Liver (tissue), 9 donors: Measurements from ENCODE around the gene CSNK2A2. TPM values are rescaled to one million over a fixed set of nuclear protein-coding genes. Genes with fewer than 3 reads are reported as not detected.

Experiments used
- DNase-seq: peaks from one replicate; pipeline ENCODE4 v3.0.0-alpha.2; 2017; ENCODE audit warnings: low spot score
- H3K27ac ChIP-seq, 2 donors: one replicate each; pipeline ENCODE4 v1.7.0; 2013; ENCODE audit warnings: inconsistent platforms in 2 of 2, low read length in 2 of 2, control low read depth in 1 of 2, low read depth in 1 of 2, mild to moderate bottlenecking in 1 of 2
- H3K27me3 ChIP-seq, 4 donors: one replicate each; pipeline versions ENCODE4 v1.6.1 to v1.7.0; 2013; ENCODE audit warnings: low read length in 3 of 4, inconsistent platforms in 1 of 4, mild to moderate bottlenecking in 1 of 4, moderate library complexity in 1 of 4; ENCODE audit not compliant: control insufficient read depth in 4 of 4, insufficient read depth in 4 of 4
- H3K36me3 ChIP-seq, 4 donors: one replicate each; pipeline versions ENCODE4 v1.6.1 to v1.7.0; 2013; ENCODE audit warnings: low read length in 3 of 4, mild to moderate bottlenecking in 3 of 4, low read depth in 1 of 4, moderate library complexity in 1 of 4; ENCODE audit not compliant: control insufficient read depth in 4 of 4, insufficient read depth in 3 of 4
- H3K4me1 ChIP-seq, 4 donors: one replicate each; pipeline versions ENCODE4 v1.6.1 to v1.7.0; 2013; ENCODE audit warnings: low read length in 3 of 4, mild to moderate bottlenecking in 3 of 4, moderate library complexity in 1 of 4; ENCODE audit not compliant: control insufficient read depth in 4 of 4, insufficient read depth in 4 of 4
- H3K4me3 ChIP-seq, 3 donors: one replicate each; pipeline versions ENCODE4 v1.6.1 to v1.7.0; 2013; ENCODE audit warnings: low read length in 3 of 3, control low read depth in 1 of 3, low read depth in 1 of 3, mild to moderate bottlenecking in 1 of 3
- H3K9ac ChIP-seq, 2 donors: one replicate each; pipeline ENCODE4 v1.7.0; 2013; ENCODE audit warnings: low read length in 2 of 2, mild to moderate bottlenecking in 2 of 2, moderate library complexity in 2 of 2, control low read depth in 1 of 2, low read depth in 1 of 2
- H3K9me3 ChIP-seq, 4 donors: one replicate each; pipeline versions ENCODE4 v1.6.1 to v1.7.0; 2013; ENCODE audit warnings: low read length in 3 of 4; ENCODE audit not compliant: control insufficient read depth in 4 of 4
- EGR1 ChIP-seq, 2 donors: IDR thresholded peaks; 2 replicates each; pipeline ENCODE4 v1.6.1; 2016 to 2018; ENCODE audit warnings: antibody characterized with exemption in 2 of 2, low read depth in 2 of 2
- FOXA1 ChIP-seq: IDR thresholded peaks from 2 replicates; pipeline ENCODE4 v1.6.1; 2016; ENCODE audit warnings: antibody characterized with exemption
- GABPA ChIP-seq, 2 donors: IDR thresholded peaks in 1 of 2; conservative IDR thresholded peaks in 1 of 2; 2 replicates each; pipeline ENCODE4 v1.6.1; 2016; ENCODE audit warnings: antibody characterized with exemption in 2 of 2, mild to moderate bottlenecking in 1 of 2, moderate library complexity in 1 of 2
- HNF4A ChIP-seq, 2 donors: conservative IDR thresholded peaks; 2 replicates each; pipeline ENCODE4 v1.6.1; 2016; ENCODE audit warnings: antibody characterized with exemption in 2 of 2, mild to moderate bottlenecking in 2 of 2
- HNF4G ChIP-seq: IDR thresholded peaks from 2 replicates; pipeline ENCODE4 v1.6.1; 2016; ENCODE audit warnings: antibody characterized with exemption
- JUND ChIP-seq, 2 donors: IDR thresholded peaks; 2 replicates each; pipeline ENCODE4 v1.6.1; 2016; ENCODE audit warnings: antibody characterized with exemption in 2 of 2
- MAX ChIP-seq: IDR thresholded peaks from 2 replicates; pipeline ENCODE4 v1.6.1; 2016; ENCODE audit warnings: antibody characterized with exemption
- RXRA ChIP-seq, 2 donors: IDR thresholded peaks; 2 replicates each; pipeline ENCODE4 v1.6.1; 2017 to 2018; ENCODE audit warnings: antibody characterized with exemption in 2 of 2, mild to moderate bottlenecking in 1 of 2
- SP1 ChIP-seq: IDR thresholded peaks from 2 replicates; pipeline ENCODE4 v1.6.1; 2018; ENCODE audit warnings: antibody characterized with exemption, mild to moderate bottlenecking
- TAF1 ChIP-seq: conservative IDR thresholded peaks from 2 replicates; pipeline ENCODE4 v1.6.1; 2016; ENCODE audit warnings: antibody characterized with exemption, mild to moderate bottlenecking
- YY1 ChIP-seq: IDR thresholded peaks from 2 replicates; pipeline ENCODE4 v1.6.1; 2016; ENCODE audit warnings: antibody characterized with exemption, mild to moderate bottlenecking
- WGBS: extraction: QIAGEN DNeasy Blood & Tissue Kit; methylation state at CpG from one replicate; pipeline ENCODE4 v1.1.7; 2013; 5-methylcytosine and 5-hydroxymethylcytosine counted together
- polyA plus RNA-seq, 2 donors: library from polyadenylated mRNA; stranded (reverse) in 1 of 2; unstranded in 1 of 2; fragments of 200-250 nt in 1 of 2; fragments of >200 nt in 1 of 2; fragmentation: Nextera tagmentation in 1 of 2; extraction: Ambion mirVana in 1 of 2; gene quantifications; one replicate each; pipeline versions ENCODE4 v1.2.1 to v1.2.3, GENCODE V29; 2013 to 2015
- total RNA-seq, 2 donors: library from RNA; depleted of rRNA; stranded (reverse); fragments of >200 nt; gene quantifications; one replicate each; pipeline ENCODE4 v1.2.3, GENCODE V29; 2014
- TF ChIP-seq, protein P1 (sequence below): IDR thresholded peaks from 2 replicates; pipeline ENCODE4 v1.6.1; 2016; ENCODE audit warnings: antibody characterized with exemption, mild to moderate bottlenecking
- TF ChIP-seq, protein P2 (sequence below): fragments of 150-350 bp; IDR thresholded peaks from 2 replicates; pipeline ENCODE4 v1.5.1; 2017; ENCODE audit warnings: improper control_type of control experiment, low read depth, low read length; ENCODE audit not compliant: missing input control
- TF ChIP-seq, protein P3 (sequence below): IDR thresholded peaks from 2 replicates; pipeline ENCODE4 v1.6.1; 2016; ENCODE audit warnings: antibody characterized with exemption
- donor health status: healthy.
- donor health status: healthy.
- donor health status: healthy.
- donor health status: healthy.
- donor health status: healthy.

CSNK2A2 gene
- total and polyA plus RNA-seq, 4 donors = 9.4 to 21.0 (median 14.7) TPM

DNA sequence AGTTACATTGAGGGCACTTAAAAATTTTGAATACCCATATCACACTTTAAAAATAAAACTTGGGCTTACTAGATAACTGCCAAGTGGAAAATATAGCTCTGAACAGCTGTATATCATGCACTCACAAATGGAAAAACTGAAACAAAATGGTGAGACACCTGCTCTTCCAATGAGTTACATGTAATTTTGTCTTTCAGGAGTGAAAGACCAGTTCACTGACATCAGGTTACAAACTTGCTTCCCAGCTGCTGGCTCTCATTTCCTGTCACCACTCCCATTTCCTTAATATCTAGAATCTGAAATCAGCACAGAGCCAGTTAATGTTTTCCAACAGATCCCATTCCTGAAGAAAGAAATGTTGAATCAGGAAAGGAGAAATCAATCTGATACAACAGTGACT lies 10.8 kb downstream of the CSNK2A2 start:
- Histone ChIP-seq H3K9ac (no peak overlapping the region), H3K9me3 (no peaks in the 10 kb centered on the region), H3K27me3 (no peaks in the 10 kb centered on the region), H3K36me3 (peaks cover 15 to 66% (median 47%) of the 10 kb centered on the region in 4 donors), H3K4me3 (no peak overlapping the region), H3K27ac (no peak overlapping the region), H3K4me1 (peaks cover 0 to 3% (median 0%) of the 10 kb centered on the region in 4 donors)
- no peak for DNase-seq
- no peak for TF ChIP-seq MAX
- TF ChIP-seq HNF4G = no peak
- TF ChIP-seq SP1 = no peak
- TF ChIP-seq HNF4A (conservative IDR thresholded peaks at IDR 0.05) = no peak
- TF ChIP-seq FOXA1 = no peak
- TF ChIP-seq, protein P1, sequence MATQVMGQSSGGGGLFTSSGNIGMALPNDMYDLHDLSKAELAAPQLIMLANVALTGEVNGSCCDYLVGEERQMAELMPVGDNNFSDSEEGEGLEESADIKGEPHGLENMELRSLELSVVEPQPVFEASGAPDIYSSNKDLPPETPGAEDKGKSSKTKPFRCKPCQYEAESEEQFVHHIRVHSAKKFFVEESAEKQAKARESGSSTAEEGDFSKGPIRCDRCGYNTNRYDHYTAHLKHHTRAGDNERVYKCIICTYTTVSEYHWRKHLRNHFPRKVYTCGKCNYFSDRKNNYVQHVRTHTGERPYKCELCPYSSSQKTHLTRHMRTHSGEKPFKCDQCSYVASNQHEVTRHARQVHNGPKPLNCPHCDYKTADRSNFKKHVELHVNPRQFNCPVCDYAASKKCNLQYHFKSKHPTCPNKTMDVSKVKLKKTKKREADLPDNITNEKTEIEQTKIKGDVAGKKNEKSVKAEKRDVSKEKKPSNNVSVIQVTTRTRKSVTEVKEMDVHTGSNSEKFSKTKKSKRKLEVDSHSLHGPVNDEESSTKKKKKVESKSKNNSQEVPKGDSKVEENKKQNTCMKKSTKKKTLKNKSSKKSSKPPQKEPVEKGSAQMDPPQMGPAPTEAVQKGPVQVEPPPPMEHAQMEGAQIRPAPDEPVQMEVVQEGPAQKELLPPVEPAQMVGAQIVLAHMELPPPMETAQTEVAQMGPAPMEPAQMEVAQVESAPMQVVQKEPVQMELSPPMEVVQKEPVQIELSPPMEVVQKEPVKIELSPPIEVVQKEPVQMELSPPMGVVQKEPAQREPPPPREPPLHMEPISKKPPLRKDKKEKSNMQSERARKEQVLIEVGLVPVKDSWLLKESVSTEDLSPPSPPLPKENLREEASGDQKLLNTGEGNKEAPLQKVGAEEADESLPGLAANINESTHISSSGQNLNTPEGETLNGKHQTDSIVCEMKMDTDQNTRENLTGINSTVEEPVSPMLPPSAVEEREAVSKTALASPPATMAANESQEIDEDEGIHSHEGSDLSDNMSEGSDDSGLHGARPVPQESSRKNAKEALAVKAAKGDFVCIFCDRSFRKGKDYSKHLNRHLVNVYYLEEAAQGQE = no peak
- TF ChIP-seq RXRA (IDR thresholded peaks at IDR 0.05) = no peak
- TF ChIP-seq EGR1 (IDR thresholded peaks at IDR 0.05; ENCODE audit: low read depth in 2 of 2) = no peak

DNA sequence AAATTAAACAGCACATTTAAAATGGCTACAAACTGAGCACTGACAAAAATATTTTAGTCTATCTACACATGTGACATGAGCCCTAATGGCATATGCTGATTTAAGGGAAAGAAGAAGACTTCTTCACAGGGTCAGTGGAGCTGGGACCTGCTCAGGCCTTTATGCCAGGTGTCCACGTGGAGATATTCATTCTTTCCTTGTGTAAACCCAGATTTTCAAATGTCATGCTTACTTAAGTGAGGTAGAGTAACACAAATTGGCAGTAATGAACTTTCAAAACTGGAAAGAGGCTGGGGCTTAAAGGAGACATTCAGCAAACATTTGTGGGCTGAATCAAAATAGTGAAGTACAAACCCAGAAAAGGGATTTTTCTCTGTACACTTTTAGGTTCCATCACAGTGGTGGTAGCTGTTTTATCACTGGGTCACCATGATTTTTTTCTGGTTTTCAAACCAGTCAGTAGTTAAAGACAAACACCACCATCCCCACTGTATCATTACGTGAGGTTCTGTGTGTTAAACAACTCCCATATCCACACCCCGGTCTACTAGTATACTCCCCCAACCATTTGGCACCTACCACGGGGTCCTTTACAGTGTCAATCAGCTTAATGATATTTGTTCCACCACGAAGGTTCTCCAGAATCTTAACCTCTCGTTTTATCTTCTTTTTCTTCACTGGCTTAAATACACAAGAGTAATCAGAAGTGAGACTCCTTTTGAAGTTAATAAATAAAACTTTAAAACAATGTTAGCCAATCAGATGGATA lies 11.5 kb downstream of the CSNK2A2 start:
- H3K4me1 ChIP-seq = peaks cover 0 to 3% (median 0%) of the 10 kb centered on the region in 4 donors
- TF ChIP-seq, protein P1 = no peak
- no peak for TF ChIP-seq JUND (IDR thresholded peaks at IDR 0.05)
- no peak for TF ChIP-seq MAX
- TF ChIP-seq EGR1 (IDR thresholded peaks at IDR 0.05; ENCODE audit: low read depth in 2 of 2) = no peak
- TF ChIP-seq, protein P2, sequence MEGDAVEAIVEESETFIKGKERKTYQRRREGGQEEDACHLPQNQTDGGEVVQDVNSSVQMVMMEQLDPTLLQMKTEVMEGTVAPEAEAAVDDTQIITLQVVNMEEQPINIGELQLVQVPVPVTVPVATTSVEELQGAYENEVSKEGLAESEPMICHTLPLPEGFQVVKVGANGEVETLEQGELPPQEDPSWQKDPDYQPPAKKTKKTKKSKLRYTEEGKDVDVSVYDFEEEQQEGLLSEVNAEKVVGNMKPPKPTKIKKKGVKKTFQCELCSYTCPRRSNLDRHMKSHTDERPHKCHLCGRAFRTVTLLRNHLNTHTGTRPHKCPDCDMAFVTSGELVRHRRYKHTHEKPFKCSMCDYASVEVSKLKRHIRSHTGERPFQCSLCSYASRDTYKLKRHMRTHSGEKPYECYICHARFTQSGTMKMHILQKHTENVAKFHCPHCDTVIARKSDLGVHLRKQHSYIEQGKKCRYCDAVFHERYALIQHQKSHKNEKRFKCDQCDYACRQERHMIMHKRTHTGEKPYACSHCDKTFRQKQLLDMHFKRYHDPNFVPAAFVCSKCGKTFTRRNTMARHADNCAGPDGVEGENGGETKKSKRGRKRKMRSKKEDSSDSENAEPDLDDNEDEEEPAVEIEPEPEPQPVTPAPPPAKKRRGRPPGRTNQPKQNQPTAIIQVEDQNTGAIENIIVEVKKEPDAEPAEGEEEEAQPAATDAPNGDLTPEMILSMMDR = no peak
- no peak for TF ChIP-seq TAF1
- no peak for TF ChIP-seq FOXA1
- TF ChIP-seq GABPA (IDR thresholded peaks at IDR 0.05 in 1 of 2, conservative IDR thresholded peaks at IDR 0.05 in 1 of 2) = no peak
- TF ChIP-seq YY1 = no peak
- TF ChIP-seq RXRA (IDR thresholded peaks at IDR 0.05) = no peak
- TF ChIP-seq, protein P3, sequence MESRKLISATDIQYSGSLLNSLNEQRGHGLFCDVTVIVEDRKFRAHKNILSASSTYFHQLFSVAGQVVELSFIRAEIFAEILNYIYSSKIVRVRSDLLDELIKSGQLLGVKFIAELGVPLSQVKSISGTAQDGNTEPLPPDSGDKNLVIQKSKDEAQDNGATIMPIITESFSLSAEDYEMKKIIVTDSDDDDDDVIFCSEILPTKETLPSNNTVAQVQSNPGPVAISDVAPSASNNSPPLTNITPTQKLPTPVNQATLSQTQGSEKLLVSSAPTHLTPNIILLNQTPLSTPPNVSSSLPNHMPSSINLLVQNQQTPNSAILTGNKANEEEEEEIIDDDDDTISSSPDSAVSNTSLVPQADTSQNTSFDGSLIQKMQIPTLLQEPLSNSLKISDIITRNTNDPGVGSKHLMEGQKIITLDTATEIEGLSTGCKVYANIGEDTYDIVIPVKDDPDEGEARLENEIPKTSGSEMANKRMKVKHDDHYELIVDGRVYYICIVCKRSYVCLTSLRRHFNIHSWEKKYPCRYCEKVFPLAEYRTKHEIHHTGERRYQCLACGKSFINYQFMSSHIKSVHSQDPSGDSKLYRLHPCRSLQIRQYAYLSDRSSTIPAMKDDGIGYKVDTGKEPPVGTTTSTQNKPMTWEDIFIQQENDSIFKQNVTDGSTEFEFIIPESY = no peak
- TF ChIP-seq HNF4A (conservative IDR thresholded peaks at IDR 0.05) = no peak
- no peaks in the 10 kb centered on the region for H3K27me3 ChIP-seq
- 81% methylated on average over 6 of the region's 6 CpGs for WGBS
- H3K4me3 ChIP-seq = no peak overlapping the region
- H3K9me3 ChIP-seq = no peaks in the 10 kb centered on the region
- no peak for DNase-seq
- no peak overlapping the region for H3K9ac ChIP-seq
- no peak overlapping the region for H3K27ac ChIP-seq
- peaks cover 15 to 62% (median 42%) of the 10 kb centered on the region in 4 donors for H3K36me3 ChIP-seq
